GM19455 (cell line): ENCODE measurements around the gene PADI4.
"Not testable (repeated sequence)": the region's sequence is repeated elsewhere in the genome, so short reads cannot be mapped to it uniquely, and the experiment has no call there.

ENCODE experiments used
- ATAC-seq: cut with Tn5 transposase; IDR thresholded peaks from one replicate; pipeline ENCODE4 v1.9.1; 2021; ENCODE audit not compliant: unreplicated experiment

The PADI4 gene

DNA sequence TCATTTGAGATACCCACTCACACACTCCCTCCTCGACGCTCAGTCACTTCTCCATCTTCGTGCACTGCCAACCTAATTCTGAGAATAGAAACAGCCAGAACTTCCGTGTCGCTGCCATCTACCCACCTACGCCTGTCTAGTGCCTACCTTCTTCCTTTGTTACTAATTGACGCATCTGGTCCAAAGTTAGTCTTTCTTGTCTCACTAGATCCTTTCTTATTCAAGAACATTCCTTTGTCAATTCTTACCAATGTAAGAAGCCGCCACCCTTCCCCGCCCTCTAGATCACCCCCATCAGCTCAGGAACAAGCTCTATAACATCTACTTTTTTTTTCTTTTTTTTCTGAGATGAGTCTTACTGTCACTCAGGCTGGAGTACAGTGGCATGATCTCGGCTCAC lies 67.7 kb downstream of the PADI4 start:
- ATAC-seq: no peak

DNA sequence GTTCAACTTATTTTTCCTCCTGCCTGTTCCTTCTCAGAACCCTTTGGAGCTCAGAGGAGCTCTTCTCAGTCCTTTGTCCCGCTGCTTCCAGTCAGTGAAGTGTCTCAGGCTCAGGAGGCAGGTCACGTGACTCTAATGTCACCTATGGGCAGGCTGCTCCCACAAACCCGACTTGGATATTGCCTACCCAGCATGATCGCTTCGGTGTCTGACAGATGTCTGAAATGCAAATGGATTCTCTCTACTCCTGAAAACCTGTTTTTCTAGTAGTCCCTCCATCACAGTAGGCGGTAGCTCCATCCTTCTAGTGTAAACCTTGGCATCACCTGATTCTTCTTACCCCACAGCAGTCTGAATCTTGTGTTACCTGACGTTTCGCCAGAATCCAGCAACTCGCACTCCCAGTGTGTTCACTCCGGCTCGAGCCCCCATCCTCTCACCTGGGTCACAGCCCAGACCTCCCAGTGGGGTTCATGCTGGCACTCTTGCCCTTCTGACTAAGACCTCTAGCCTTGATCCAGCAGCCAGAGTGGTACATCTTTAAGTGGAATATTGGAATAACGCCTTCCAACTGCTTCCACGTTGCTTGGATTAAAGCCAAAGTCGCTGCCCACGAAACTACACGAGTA lies 69.4 kb downstream of the PADI4 start:
- ATAC-seq: no peak

DNA sequence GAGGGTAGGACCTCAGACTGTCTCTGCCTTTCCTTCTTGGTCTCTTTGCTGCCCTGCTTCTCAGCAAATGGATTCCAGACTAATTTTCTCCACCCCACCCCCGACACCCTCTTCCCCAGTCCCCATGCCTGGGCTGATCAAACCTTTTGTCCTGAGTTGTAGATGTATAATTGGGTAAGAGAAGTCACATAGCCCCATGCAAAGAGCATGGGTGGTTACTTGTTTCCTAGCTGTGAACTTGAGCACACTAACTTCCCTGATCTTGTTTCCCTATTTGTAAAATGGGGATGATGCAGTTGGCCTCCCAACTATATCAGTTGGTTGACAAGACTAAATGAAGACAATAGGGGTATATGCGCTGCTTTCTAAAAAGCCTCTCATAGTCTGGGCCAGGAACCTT lies 73.2 kb downstream of the PADI4 start:
- ATAC-seq: no peak

DNA sequence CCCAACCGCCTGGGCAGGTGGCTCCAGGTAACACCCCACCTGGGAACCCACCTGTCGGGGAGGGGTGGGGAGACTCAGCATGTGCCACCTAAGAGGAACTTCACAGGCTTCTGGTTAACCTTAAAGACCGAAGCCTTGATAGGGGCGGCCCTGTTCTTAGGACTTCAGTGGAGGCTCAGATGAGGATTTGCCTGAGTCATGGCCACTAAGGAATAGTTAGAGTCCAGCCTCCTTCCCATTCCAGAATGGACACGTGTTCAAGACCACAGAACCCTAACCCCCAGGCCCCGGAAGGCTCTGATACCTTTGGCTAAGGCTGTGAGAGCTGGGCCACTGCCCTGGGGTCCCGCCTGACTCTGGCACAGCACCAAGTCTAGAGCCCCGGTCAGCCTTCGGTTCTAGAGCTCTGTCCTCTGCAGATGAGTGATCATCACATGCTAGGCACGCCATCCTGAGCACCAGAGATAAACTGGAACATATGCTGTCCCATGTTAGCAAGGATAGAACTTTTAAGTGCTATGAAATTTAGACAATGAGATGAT lies 84.3 kb downstream of the PADI4 start:
- no peak for ATAC-seq

DNA sequence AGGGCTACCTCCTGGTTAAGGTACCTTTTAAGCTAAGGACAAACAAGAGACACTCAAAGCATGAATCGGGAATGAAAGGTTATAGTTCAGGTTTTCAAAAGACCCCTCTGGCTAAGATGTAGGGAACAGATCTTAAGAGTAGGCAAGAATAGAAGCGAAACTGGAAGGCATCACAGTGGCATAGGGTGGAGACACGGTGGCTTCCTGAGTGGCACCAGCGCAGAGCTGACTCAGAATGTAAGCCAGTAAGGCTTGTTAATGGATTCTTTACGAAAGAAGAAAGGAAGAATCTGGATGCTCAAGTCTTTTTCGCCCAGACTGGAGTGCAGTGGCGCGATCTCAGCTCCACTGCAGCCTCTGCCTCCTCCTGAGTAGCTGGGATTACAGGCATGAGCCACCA lies 85.2 kb downstream of the PADI4 start:
- ATAC-seq: no peak

DNA sequence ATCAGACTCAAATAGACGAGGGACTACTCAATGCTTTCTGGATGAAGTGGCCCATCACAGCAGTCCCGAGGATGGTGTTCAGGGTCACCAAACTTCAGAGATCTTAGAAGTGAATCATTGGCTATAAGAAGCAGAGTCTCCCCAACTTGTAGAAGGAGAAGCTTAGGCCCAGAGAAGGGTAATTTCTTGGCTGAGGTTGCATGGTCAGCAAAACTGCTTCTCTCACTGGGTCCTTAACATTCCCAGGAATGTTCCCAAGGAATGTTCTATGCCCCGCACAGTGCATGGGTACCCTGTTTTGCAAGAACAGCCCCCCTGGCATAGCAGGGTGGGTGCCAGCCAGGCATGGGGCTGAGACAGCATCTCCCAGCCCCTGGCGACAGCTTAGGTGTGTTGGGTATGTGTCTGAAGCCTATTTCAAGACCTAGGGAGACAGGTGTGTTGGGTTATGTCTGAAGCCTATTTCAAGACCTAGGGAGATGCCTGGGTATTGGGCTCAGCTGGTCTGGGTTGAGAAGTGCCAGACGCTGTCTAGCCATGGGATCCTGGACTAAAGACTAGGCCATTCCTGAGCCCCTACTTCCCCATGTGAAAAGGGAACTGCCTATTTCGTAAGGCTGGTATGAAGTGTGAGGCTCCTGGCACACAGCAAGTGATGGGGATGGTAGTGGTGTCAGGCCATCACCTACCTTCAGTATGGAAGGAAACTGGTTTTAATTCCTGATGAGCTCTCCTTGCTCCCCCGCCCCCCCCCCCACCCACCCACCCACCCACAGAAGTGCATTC lies 90.1 kb downstream of the PADI4 start:
- ATAC-seq: no peak

DNA sequence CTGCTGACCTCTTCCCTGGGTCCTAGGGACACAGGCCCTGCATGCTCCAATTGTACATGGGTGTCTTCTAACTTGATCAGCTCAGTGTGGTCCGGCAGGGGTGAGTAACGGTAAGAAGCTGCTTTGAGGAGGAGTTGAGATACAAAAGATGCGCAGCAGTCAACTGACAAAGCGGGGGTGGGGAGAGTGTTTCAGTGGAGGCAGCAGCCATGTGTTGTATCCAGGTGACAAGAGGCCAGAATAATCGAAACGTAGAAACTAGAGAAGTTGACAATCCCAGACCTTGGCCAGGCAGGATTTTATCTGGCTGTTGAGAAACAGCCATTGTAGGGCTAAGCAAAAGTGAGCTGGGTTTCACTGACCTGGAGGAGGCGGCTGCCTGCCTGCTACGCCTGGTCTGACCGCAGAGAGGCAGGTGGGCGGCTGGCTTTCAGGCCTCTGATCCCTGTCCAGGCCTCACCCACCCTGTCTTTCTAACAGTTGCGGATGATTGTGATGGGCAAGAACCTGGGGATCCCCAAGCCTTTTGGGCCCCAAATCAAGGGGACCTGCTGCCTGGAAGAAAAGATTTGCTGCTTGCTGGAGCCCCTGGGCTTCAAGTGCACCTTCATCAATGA lies 92.8 kb downstream of the PADI4 start:
- no peak for ATAC-seq

DNA sequence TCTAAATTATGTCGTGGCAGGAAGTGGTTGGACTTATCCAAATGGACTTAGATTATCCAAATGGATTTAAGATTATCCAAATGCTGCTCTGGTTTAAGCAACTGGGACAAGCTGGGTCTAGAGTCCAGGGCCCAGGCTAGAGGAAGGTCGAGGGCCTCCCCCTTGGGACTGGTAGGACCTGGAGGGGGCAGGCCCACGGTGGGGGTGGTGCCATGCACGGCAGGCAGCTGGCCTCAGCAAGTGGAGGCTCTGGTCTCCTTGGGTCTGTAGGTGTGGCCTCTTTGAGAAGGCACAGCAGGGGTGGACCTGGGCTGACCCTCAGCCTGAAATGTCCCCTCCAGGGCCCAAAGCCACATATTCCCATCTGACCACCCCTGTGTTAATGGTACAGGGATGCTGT lies 93.8 kb downstream of the PADI4 start:
- ATAC-seq: no peak

DNA sequence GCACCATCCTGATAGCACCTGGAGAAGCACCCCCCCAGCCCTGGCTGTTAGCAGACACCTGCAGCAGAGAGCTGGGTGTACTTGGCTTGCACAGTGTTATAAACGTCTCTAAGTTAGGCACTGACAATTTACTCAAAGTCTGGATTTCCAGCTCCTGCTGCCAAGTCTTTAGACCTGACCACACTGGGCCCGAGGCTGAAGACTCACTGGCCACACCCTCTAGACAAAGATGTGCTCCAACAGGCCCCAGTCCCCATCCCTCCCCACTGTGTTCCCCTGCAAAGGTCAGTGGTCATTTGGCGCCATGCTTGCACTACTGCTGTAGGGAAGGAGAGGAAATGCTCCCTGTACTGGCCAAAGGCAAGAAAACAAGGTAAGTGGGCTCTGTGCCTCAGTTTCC lies 95.1 kb downstream of the PADI4 start:
- ATAC-seq: no peak

DNA sequence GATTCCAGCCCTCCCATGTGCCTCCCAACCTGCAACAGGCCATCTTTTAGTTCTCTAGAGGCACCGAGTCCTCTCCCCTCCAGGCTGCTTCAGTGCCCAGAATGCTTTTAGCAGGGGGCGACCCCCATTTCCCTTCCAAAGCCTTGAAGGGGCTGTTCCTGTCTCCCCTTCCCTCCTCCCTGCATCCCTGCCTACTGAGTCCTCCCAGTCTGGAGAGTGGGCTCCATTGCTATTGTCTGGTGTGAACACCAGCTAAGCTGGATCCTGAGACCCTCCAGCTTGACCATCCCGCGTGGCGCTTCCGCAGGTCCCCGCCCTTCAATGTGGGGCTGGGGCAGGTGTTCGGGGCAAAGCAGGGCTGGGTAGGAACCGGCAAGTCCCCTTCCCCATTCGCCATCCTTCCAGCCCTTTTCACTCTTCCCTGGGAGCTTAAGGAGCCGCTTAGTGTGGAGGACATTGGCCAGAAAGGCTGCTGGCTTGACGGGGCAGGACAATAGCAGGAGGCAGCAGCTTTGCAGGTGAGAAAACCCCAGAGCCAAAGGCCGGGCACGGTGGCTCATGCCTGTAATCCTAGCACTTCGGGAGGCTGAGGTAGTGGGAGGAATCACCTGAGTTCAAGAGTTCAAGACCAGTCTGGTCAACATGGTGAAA lies 96.2 kb downstream of the PADI4 start:
- no peak for ATAC-seq

DNA sequence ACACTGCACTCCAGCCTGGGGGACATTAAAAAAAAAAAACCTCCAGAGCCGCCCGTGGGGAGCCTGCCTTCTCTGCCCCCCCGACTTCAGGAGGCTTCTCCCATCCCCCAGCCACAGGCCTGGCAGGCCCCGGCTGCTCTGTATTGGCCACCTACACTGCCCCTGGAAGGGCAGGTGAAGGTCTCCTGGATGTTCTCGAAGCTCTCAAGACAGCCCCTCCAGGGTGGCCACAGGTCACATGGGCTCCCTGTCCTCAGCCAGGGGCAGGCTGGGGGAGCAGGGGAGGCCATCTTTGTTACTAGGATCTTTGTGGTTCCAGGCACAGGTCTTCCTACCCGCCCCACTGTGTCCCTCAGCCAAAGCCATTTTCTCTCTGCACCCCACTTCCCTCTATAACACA lies 96.8 kb downstream of the PADI4 start:
- no peak for ATAC-seq

DNA sequence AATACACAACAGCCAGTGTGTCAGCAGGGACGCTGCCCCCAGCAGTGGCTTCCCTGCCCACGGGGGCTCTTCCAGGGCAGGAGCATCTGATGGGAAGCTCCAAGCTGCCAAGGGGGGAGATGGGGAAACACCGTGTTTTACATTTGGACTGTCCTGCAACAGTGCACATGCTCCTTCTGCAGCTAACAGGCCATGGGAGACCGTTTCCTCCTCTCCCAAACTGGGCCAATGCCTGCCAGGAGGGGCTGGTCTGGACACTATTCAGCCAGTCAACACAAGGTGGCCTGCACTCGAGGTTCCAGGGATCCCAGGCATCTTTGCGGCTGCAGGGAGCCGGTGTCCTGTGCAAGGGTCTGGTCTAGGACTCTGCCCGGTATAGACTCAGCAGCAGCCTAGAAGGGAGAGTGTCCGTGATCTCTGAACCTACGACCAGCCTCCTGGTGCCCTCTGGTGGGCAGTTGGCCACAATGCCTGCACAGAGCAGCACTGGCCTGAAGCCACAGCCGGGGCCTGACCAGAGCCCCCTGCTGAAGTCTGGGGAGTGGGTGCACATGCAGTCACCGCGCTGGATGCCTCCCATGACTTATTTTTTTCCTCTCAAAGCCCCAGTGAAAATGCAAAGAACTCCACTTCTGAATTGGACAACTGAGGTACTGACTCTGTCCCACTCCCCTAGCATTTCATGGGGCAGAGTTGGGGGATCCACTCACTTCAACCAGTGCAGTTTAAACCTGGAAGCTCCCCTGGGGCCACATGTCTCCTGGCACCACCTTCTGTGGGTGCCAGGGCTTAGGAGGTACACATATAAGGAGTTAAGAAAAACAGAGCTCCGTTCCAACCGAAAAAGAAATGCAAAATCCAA lies 98.1 kb downstream of the PADI4 start:
- ATAC-seq: no peak

DNA sequence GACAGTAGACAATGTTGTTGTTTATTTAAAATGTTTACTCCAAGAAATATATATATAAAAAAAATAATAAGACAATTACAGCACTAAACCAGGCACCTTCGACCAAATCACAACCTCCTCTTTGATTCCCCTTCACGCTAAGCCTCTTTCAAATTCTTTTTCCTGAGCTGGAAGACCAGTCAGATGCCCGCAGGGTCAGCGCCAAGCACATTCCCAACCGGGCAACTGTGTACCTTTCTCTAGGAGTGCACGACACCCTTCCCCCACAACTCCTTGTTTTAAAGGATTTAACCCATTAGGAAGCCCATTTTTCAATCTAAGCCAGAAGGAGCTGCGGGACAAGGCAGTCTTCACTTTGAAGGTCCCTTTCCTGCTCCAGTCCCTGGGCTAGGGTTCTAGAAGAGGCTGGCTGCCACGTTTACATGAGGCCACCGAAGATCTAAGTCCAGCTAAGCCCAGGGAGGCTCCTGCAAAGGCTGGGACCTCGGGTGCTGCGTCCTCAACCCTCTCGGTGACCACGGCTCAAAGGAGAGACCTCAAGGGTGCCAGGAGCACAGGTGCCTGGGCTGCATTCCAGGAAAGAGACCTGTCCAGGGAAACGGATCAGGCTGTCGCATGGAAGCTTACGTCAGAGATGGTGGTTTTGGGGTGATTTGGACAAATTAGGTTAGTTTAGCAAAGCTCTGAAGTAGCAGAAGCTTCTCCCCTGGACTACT lies 98.9 kb downstream of the PADI4 start:
- ATAC-seq: not testable (repeated sequence)

DNA sequence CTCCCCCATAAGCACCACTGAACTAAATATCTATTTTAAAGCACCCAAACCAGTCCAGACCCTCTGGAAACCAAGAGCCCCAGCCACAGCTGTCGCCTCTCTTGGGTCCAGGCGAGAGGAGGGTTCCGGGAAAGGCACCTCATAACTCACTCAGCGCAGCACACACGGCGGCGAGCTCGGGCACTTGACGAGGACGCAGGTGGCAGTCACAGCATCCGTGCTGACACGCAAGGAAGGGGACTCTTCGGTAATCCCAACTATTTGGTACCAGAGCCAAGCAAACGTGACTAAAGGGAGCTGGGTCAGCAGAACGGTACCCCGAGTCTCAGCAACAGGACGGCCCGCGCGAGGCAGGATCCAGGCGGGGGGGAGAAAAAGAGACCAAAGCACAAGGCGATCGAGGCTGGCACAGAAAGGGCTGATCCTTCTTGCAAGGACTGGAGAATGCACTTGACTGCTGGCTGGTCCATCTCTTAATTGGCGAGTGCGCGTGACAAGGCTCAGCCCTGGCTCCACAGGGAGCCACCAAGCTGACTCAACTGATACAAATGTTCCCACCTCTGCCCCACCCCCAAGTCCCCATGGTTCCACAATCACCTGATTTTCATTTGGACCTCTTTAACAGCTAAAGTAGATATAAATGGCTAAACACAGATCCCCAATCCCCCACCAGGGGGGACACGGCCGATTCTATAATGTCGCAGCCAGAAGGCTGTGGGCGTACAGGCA lies 100.0 kb downstream of the PADI4 start:
- ATAC-seq: not testable (repeated sequence)

DNA sequence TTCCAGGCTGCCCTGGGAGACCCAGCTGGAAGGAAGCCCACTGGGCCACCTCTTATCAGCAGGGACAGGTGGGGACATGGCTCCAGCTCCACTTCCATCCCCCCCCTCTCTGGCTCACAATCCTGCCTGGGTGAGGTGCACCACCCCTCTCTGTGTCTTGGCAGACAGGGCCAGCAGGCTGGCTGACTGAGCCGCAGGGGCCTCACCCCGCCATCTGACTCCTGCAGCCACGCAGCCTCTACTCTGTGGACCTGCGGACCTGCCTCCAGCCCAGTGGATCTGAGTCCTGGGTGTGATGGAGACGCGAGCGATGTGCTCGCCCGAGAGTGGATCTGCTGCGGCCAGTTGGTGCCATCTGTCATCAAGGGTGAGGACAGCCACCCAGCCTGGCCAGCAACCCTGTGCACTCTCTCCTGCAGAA lies 101.4 kb downstream of the PADI4 start:
- no peak for ATAC-seq

DNA sequence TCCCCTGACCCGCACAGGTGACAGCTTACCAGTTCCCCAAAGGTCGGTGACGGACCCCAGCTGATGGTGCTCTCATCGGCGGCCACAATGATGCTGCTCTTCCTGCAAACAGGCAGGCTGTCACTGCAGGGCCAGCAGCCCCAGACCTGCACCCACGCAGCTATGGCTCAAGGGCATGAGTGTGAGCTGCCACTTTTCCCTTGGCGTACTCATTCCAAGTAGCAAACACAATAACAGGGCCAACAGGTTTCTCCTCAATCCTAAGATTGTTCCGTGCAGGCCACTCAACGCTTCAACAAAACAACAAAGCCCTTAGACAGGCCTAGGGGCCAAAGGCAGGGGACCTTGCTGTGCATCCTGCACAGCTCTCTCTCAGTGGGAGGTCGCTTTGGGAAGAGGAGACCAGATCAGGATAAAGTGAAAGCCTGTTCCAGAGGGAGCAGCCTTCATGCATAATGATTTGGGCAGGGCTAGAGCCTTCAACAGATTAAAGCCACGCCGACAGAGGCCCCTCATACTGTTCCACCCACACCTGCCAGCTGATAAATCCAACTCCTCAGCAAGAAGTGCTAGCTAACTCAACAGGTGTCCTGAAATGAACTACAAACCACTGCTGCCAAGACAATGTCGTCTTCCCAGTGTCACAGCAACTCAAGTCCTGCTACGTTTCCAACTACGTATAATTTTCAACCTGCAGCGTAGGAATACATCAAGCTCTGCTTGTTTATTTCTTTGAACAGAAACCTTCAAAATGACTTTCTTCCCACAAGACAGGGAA lies 104.3 kb downstream of the PADI4 start:
- no peak for ATAC-seq
